KMS-11 (cell line): Measurements from ENCODE around the gene HSPA4L.

Experiments
- H2AFZ ChIP-seq: fragments of 200-600 bp; sonication (generic); 2 replicates; pipeline ENCODE4 v1.6.1; 2016; ENCODE audit warnings: antibody characterized with exemption, mixed run types, low read depth
- H3K27ac ChIP-seq: fragments of 200-600 bp; sonication (generic); 2 replicates; pipeline ENCODE4 v1.6.1; 2016; ENCODE audit warnings: mild to moderate bottlenecking, mixed run types
- H3K27me3 ChIP-seq: fragments of 200-600 bp; sonication (generic); 2 replicates; pipeline ENCODE4 v1.6.1; 2017; ENCODE audit warnings: mild to moderate bottlenecking, low read depth, mixed run types, moderate library complexity; ENCODE audit not compliant: insufficient read depth
- H3K36me3 ChIP-seq: fragments of 200-600 bp; sonication (generic); 2 replicates; pipeline ENCODE4 v1.6.1; 2017; ENCODE audit warnings: mild to moderate bottlenecking, mixed run types; ENCODE audit not compliant: insufficient read depth
- H3K4me1 ChIP-seq: fragments of 200-600 bp; sonication (generic); 2 replicates; pipeline ENCODE4 v1.6.1; 2016; ENCODE audit warnings: mild to moderate bottlenecking, low read depth, mixed run types; ENCODE audit not compliant: poor library complexity, severe bottlenecking
- H3K4me2 ChIP-seq: fragments of 200-600 bp; sonication (generic); 2 replicates; pipeline ENCODE4 v1.7.0; 2016; ENCODE audit warnings: mild to moderate bottlenecking, mixed run types
- H3K4me3 ChIP-seq: fragments of 200-600 bp; sonication (generic); IDR thresholded peaks from 2 replicates; pipeline ENCODE4 v1.6.1; 2017; ENCODE audit warnings: low read depth, low read length, mixed read lengths; ENCODE audit not compliant: insufficient read depth
- H3K79me2 ChIP-seq: fragments of 200-600 bp; sonication (generic); 2 replicates; pipeline ENCODE4 v1.6.1; 2016; ENCODE audit warnings: low read depth, mixed run types; ENCODE audit not compliant: insufficient read depth
- H3K9ac ChIP-seq: fragments of 200-600 bp; sonication (generic); 2 replicates; pipeline ENCODE4 v1.6.1; 2016; ENCODE audit warnings: mild to moderate bottlenecking, mixed run types
- H4K20me1 ChIP-seq: fragments of 200-600 bp; sonication (generic); 2 replicates; pipeline ENCODE4 v1.6.1; 2016; ENCODE audit warnings: mild to moderate bottlenecking, mixed run types; ENCODE audit not compliant: insufficient read depth
- TF ChIP-seq, protein P1 (sequence below): fragments of 200-600 bp; sonication (generic); conservative IDR thresholded peaks from 2 replicates; pipeline ENCODE4 v1.6.1; 2017; ENCODE audit warnings: low read depth, mild to moderate bottlenecking, antibody characterized with exemption, low read length, moderate library complexity, mixed read lengths

Gene HSPA4L

DNA sequence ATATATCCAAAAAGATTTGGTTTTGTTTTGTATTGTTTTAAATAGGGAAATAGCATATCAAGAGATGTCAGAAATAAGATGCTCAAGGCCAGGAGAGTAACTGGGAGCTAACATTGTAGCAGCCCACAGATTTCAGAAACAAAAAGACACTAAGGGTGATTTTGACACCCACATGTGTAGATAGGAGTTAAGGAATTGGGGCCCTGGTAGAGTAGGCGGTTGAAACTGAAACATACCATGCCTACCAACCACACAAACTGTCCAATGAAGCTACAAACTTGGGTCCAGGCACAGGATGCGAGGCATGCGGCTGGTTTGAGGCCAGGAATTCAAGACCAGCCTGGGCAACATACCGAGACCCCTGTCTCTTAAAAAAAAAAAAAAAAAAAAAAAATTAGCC, 6.3 kb upstream of the HSPA4L start:
- TF ChIP-seq, protein P1, sequence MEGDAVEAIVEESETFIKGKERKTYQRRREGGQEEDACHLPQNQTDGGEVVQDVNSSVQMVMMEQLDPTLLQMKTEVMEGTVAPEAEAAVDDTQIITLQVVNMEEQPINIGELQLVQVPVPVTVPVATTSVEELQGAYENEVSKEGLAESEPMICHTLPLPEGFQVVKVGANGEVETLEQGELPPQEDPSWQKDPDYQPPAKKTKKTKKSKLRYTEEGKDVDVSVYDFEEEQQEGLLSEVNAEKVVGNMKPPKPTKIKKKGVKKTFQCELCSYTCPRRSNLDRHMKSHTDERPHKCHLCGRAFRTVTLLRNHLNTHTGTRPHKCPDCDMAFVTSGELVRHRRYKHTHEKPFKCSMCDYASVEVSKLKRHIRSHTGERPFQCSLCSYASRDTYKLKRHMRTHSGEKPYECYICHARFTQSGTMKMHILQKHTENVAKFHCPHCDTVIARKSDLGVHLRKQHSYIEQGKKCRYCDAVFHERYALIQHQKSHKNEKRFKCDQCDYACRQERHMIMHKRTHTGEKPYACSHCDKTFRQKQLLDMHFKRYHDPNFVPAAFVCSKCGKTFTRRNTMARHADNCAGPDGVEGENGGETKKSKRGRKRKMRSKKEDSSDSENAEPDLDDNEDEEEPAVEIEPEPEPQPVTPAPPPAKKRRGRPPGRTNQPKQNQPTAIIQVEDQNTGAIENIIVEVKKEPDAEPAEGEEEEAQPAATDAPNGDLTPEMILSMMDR = no peak
- peaks cover 58% of the 10 kb centered on the region for H3K4me1 ChIP-seq
- no peak overlapping the region for H3K4me3 ChIP-seq
- H3K79me2 ChIP-seq = no peaks in the 10 kb centered on the region
- no peaks in the 10 kb centered on the region for H4K20me1 ChIP-seq
- H3K36me3 ChIP-seq = no peaks in the 10 kb centered on the region
- peak overlapping the region; percentile 58 for H3K27ac ChIP-seq
- peak overlapping the region; percentile 78 for H3K4me2 ChIP-seq
- no peaks in the 10 kb centered on the region for H3K27me3 ChIP-seq
- no peak overlapping the region for H3K9ac ChIP-seq
- H2AFZ ChIP-seq = peak overlapping the region; percentile 19; the same call in 1 of the 2 replicates

DNA sequence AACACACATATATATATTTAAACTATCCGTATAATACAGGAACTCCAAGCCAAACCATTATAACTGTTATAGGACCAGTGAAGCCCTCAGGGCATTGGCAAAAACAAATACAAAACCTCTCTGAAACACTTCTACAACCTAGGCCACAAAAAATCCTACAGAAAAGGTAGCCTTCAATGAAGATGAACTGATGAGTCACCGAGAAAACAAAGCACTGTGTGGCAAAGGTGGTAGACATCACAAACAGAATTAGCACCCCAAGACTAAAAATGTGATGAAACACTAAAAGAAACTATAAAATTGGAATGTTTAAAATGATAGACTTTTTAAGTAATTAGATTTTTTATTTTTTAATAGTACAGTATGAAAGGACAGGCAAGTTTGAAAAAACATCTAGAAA, 5.5 kb upstream of the HSPA4L start:
- H3K27ac ChIP-seq = peak overlapping the region; percentile 58
- H4K20me1 ChIP-seq = no peaks in the 10 kb centered on the region
- H3K4me1 ChIP-seq = peaks cover 65% of the 10 kb centered on the region
- H3K9ac ChIP-seq = 0 out of 2 replicates have a peak overlapping the region, but pooled peaks have one; percentile 14
- H3K36me3 ChIP-seq = no peaks in the 10 kb centered on the region
- no peaks in the 10 kb centered on the region for H3K27me3 ChIP-seq
- H3K79me2 ChIP-seq = no peaks in the 10 kb centered on the region
- TF ChIP-seq, protein P1 = no peak
- no peak overlapping the region for H3K4me3 ChIP-seq
- H3K4me2 ChIP-seq = peak overlapping the region; percentile 78
- no peak overlapping the region; the same call in 1 of the 2 replicates for H2AFZ ChIP-seq

DNA sequence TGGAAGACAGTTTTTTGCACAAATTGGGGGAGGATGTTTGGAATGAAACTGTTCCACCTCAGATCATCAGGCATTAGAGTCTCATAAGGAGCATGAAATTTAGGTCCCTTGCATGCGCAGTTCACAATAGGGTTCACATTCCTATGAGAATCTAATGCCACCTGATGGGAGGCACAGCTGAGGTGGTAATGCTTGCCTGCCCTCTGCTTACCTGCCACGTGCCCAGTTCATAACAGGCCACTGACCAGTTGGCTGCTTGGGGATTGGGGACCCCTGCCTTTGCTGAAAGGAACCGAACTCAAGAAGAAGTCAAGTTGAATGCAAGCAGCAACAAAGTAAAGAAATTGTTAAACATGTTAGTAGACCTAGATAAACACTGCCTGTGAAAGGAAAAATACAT, 4.6 kb upstream of the HSPA4L start:
- H3K4me2 ChIP-seq = peak overlapping the region; percentile 78
- H3K27ac ChIP-seq = peak overlapping the region; percentile 58; the same call in 1 of the 2 replicates
- no peak overlapping the region for H2AFZ ChIP-seq
- TF ChIP-seq, protein P1 = no peak
- peaks cover 66% of the 10 kb centered on the region for H3K4me1 ChIP-seq
- H4K20me1 ChIP-seq = no peaks in the 10 kb centered on the region
- H3K79me2 ChIP-seq = no peaks in the 10 kb centered on the region
- H3K9ac ChIP-seq = no peak overlapping the region
- H3K36me3 ChIP-seq = no peaks in the 10 kb centered on the region
- H3K27me3 ChIP-seq = no peaks in the 10 kb centered on the region
- no peak overlapping the region for H3K4me3 ChIP-seq

DNA sequence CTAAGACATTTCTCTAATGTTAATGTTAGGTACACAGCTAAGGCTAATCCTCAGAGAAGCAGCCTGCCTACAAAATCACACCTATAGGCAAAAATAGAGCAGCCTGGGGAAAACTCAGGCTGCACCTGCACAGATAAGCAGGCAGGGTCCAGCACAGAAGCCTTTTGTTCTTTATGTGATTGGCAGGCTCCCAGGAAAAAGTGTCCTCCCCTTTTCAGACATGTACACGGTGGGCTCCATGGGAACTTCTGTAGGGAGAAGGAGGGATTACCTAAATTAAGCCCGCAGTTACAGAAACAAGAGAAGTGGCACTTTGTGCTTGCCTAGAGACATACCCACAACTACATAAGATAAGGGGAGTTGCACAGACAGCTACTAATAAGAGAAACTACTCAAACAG, 4.0 kb upstream of the HSPA4L start:
- Histone ChIP-seq H3K79me2 (peaks cover under 1% of the 10 kb centered on the region; the same call in 1 of the 2 replicates), H3K4me1 (peaks cover 66% of the 10 kb centered on the region), H3K27ac (peak overlapping the region; percentile 58; the same call in 1 of the 2 replicates), H4K20me1 (no peaks in the 10 kb centered on the region), H3K4me2 (peak overlapping the region; percentile 78), H3K36me3 (no peaks in the 10 kb centered on the region), H3K9ac (no peak overlapping the region), H3K27me3 (no peaks in the 10 kb centered on the region), H2AFZ (no peak overlapping the region), H3K4me3 (no peak overlapping the region)
- TF ChIP-seq, protein P1 = no peak
